Measurements from ENCODE around the gene DAB2.
"Not testable (repeated sequence)": the region's sequence is repeated elsewhere in the genome, so short reads cannot be mapped to it uniquely, and the experiment has no call there.

Gene DAB2

GRCh38 chr5:39341896-39342295 is 82.9 kb downstream of the DAB2 start:
- DNase-seq (ENCODE audit: low read depth, low spot score) = no peak

DNA sequence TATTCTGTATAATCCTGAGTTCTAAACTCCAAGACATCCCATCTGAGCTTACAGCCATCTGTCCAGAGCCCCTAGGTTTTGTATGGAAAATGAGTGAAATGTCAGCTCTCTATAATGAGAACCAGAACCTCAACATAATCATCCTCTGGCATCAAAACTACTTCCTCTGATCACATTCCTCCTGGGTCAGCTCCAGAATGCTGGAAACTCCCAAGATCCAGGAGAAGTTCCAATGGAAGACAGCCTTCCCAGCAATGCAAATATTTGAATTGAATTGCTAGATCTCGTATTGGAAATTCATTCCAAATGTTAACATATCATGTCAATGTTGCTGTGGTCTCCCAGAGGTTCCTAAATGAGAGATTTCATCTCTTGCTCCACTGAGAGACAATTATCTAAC is 84.3 kb downstream of the DAB2 start:
- no peak for DNase-seq (ENCODE audit: low read depth, low spot score)

GRCh38 chr5:39337252-39337915 is 87.4 kb downstream of the DAB2 start:
- DNase-seq (ENCODE audit: low read depth, low spot score) = no peak

- DNase-seq (ENCODE audit: low read depth, low spot score) = not testable (repeated sequence)
These were observed 90.5 kb downstream of the DAB2 start for GRCh38 chr5:39334296-39334695.

DNA sequence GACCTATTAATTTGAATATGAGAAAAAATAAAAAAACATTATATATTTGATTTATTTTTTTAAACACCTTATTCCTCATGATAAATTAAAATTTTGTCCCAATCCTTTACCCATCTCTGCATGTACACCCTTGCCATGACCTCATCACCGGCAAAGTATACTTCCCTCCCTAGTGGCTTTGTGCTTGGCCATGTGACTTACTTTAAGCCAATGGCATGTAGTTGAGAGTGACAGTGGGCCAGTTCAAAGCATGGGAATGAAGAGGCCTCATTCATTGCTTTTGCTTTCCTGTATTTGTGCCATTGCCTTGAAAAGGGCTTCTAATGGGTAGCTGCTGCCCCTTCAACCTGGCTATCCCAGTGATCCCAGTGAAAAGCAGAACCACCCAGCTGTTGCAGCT is 91.7 kb downstream of the DAB2 start:
- DNase-seq (ENCODE audit: low read depth, low spot score) = no peak

DNA sequence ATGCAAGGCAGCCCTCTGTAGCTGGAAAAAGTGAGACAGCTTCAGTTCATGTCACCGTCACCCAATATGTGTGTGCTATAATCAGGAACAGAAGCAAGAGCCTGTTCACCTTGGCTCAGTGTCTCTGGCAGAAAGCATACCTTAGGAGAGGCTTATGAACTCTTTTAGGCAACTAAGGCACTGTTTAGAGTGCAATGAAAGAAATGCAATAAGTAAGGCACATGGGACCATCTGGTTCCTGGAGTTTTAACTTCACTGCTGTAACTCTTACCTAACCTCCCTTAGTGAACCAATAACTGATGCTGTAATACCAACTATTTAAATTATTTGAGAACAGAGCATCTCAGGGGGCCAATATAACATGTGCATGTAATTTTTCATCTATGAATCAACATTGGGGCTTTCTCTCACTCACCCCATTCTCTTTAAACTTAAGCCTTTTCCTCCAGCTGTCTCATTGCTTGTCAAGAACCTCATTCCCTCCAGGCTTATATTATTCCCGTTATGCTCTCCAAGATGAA is 92.9 kb downstream of the DAB2 start:
- DNase-seq (ENCODE audit: low read depth, low spot score) = no peak

DNA sequence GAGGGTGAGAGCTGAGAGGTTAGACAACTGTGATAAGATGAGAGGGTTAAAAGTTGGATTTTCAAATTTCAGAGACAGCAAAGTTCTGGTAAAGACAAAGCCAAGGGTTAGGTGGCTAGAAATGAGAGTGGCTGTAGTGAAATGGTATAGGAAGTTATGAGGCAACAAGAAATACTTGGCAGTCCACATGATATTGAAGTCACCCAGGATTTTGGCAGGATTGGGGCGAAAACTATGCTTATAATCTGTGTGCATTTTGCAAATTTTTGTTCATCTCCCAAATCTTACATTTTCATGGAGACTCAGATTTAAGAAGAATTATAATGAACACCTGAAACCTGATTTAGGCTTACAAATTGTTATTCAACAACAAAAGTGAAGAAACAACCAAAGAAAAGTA is 96.0 kb downstream of the DAB2 start:
- no peak for DNase-seq (ENCODE audit: low read depth, low spot score)

DNA sequence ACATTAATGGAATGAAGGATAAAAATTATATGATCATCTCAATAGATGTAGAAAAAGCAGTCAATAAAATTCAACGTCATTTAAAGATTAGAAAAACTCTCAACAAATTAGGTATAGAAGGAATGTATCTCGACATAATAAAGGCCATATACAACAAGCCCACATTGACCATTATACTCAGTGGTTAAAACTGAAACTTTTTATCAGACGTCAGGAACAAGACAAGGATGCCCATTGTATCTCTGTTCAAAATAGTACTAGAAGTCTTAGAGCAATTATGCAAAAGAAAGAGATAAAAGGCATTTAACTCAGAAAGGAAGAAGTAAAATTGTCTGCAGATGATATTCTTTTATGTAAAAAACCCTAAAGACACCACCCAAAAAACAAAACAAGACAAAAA is 101.2 kb downstream of the DAB2 start:
- no peak for DNase-seq (ENCODE audit: low read depth, low spot score)

Measured in activated CD4-positive, CD25-positive, alpha-beta regulatory T cell treated with anti-CD3 and anti-CD28 coated beads, Interleukin-2, amount 50 U/mL, for 16 hours (primary cell).